Adrenal gland (tissue), 5 donors: ENCODE results near the gene PTPRF.

ENCODE experiments used
- POLR2A ChIP-seq, 2 donors: fragments of 450-650 bp; IDR thresholded peaks; one replicate each; pipeline ENCODE4 v1.6.1; 2017; ENCODE audit warnings: antibody characterized with exemption in 2 of 2, mild to moderate bottlenecking in 2 of 2, moderate library complexity in 1 of 2
- TF ChIP-seq, protein P1 (sequence below), 6 experiments: fragments of 450-650 bp in 4 of 6; fragments of 200-600 bp in 2 of 6; sonication (generic) in 1 of 6; IDR thresholded peaks; 1 replicate in 5 of 6; 2 replicates in 1 of 6; pipeline versions ENCODE4 v1.5.1 to v1.8.0; 2016 to 2021; ENCODE audit warnings: antibody characterized with exemption in 6 of 6, mild to moderate bottlenecking in 2 of 6, moderate library complexity in 1 of 6
- donor health status: DM: no; HTN: no; CAD: no.

GRCh38 chr1:43532716-43533115 is 2.0 kb downstream of the PTPRF start:
- TF ChIP-seq, protein P1, sequence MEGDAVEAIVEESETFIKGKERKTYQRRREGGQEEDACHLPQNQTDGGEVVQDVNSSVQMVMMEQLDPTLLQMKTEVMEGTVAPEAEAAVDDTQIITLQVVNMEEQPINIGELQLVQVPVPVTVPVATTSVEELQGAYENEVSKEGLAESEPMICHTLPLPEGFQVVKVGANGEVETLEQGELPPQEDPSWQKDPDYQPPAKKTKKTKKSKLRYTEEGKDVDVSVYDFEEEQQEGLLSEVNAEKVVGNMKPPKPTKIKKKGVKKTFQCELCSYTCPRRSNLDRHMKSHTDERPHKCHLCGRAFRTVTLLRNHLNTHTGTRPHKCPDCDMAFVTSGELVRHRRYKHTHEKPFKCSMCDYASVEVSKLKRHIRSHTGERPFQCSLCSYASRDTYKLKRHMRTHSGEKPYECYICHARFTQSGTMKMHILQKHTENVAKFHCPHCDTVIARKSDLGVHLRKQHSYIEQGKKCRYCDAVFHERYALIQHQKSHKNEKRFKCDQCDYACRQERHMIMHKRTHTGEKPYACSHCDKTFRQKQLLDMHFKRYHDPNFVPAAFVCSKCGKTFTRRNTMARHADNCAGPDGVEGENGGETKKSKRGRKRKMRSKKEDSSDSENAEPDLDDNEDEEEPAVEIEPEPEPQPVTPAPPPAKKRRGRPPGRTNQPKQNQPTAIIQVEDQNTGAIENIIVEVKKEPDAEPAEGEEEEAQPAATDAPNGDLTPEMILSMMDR (IDR thresholded peaks at IDR 0.05) = no peak
- no peak for TF ChIP-seq POLR2A (IDR thresholded peaks at IDR 0.05)
